NT2/D1 (cell line): ENCODE data around the gene LRRC47.

Experiments used
- DNase-seq: peaks from one replicate; pipeline ENCODE4 v3.0.0-alpha.2; 2011; ENCODE audit warnings: low read depth, low spot score
- H3K27me3 ChIP-seq: 2 replicates; pipeline ENCODE4 v1.6.0; 2011; ENCODE audit warnings: mild to moderate bottlenecking; ENCODE audit not compliant: insufficient read length, insufficient read depth
- H3K36me3 ChIP-seq: 2 replicates; pipeline ENCODE4 v1.6.1; 2011; ENCODE audit warnings: mild to moderate bottlenecking, low read length, mixed read lengths; ENCODE audit not compliant: insufficient read depth, insufficient read length
- H3K4me1 ChIP-seq: 2 replicates; pipeline ENCODE4 v1.5.1; 2011; ENCODE audit not compliant: insufficient read depth, insufficient read length
- H3K4me3 ChIP-seq: 2 replicates; pipeline ENCODE4 v1.5.1; 2011; ENCODE audit warnings: low read depth; ENCODE audit not compliant: insufficient read length
- H3K9ac ChIP-seq: 2 replicates; pipeline ENCODE4 v1.6.0; 2011; ENCODE audit warnings: low read depth; ENCODE audit not compliant: insufficient read length
- H3K9me3 ChIP-seq: 2 replicates; pipeline ENCODE4 v1.5.1; 2011; ENCODE audit warnings: mild to moderate bottlenecking, low read length; ENCODE audit not compliant: insufficient read depth
- SUZ12 ChIP-seq: IDR thresholded peaks from 2 replicates; pipeline ENCODE4 v1.6.1; 2011; ENCODE audit not compliant: insufficient read length, insufficient read depth; ENCODE audit errors: extremely low read depth
- YY1 ChIP-seq: IDR thresholded peaks from 2 replicates; pipeline ENCODE4 v1.6.1; 2011; ENCODE audit not compliant: insufficient read length, insufficient read depth
- ZNF274 ChIP-seq: IDR thresholded peaks from 2 replicates; pipeline ENCODE4 v1.6.1; 2011; ENCODE audit warnings: mild to moderate bottlenecking, low read depth, low read length

The LRRC47 gene

GRCh38 chr1:3731583-3732433, 64.5 kb downstream of the LRRC47 start:
- TF ChIP-seq SUZ12 (no peak), ZNF274 (no peak), YY1 (no peak)
- no peak for DNase-seq
- H3K4me1 ChIP-seq: peaks cover 14% of the 10 kb centered on the region
- H3K9me3 ChIP-seq: no peaks in the 10 kb centered on the region
- H3K36me3 ChIP-seq: peaks cover 20% of the 10 kb centered on the region
- H3K4me3 ChIP-seq: no peak overlapping the region
- no peak overlapping the region for H3K9ac ChIP-seq
- no peaks in the 10 kb centered on the region for H3K27me3 ChIP-seq

- Histone ChIP-seq H3K36me3 (peaks cover 11% of the 10 kb centered on the region), H3K4me1 (peaks cover 14% of the 10 kb centered on the region), H3K9ac (no peak overlapping the region), H3K4me3 (no peak overlapping the region), H3K27me3 (no peaks in the 10 kb centered on the region), H3K9me3 (no peaks in the 10 kb centered on the region)
- DNase-seq: no peak
- TF ChIP-seq ZNF274 (no peak), YY1 (no peak), SUZ12 (no peak)
Measured at GRCh38 chr1:3730543-3731247, 65.6 kb downstream of the LRRC47 start.

GRCh38 chr1:3729594-3730542, 66.4 kb downstream of the LRRC47 start:
- peaks cover 14% of the 10 kb centered on the region for H3K4me1 ChIP-seq
- no peaks in the 10 kb centered on the region for H3K27me3 ChIP-seq
- H3K4me3 ChIP-seq: no peak overlapping the region
- H3K9ac ChIP-seq: no peak overlapping the region
- H3K9me3 ChIP-seq: no peaks in the 10 kb centered on the region
- peaks cover 4% of the 10 kb centered on the region for H3K36me3 ChIP-seq
- DNase-seq: no peak
- TF ChIP-seq YY1 (no peak), SUZ12 (no peak), ZNF274 (no peak)
